Suprapubic skin (tissue), 4 donors: ENCODE results near the gene CAPRIN1.

ENCODE experiments used
- POLR2A ChIP-seq, 2 donors: fragments of 450-650 bp; IDR thresholded peaks; one replicate each; pipeline ENCODE4 v1.6.1; 2017; ENCODE audit warnings: antibody characterized with exemption in 2 of 2, mild to moderate bottlenecking in 2 of 2, moderate library complexity in 2 of 2
- POLR2AphosphoS5 ChIP-seq, 3 donors: sonication (generic); formaldehyde crosslinking; IDR thresholded peaks; one replicate each; pipeline ENCODE4 v1.6.1; 2017; ENCODE audit warnings: antibody characterized with exemption in 3 of 3
- TF ChIP-seq, protein P1 (sequence below), 2 donors: fragments of 200-600 bp in 1 of 2; fragments of 450-650 bp in 1 of 2; sonication (generic) in 1 of 2; IDR thresholded peaks; one replicate each; pipeline ENCODE4 v1.5.1; 2016 to 2019; ENCODE audit warnings: antibody characterized with exemption in 2 of 2, mild to moderate bottlenecking in 1 of 2, moderate library complexity in 1 of 2

- TF ChIP-seq, protein P1, sequence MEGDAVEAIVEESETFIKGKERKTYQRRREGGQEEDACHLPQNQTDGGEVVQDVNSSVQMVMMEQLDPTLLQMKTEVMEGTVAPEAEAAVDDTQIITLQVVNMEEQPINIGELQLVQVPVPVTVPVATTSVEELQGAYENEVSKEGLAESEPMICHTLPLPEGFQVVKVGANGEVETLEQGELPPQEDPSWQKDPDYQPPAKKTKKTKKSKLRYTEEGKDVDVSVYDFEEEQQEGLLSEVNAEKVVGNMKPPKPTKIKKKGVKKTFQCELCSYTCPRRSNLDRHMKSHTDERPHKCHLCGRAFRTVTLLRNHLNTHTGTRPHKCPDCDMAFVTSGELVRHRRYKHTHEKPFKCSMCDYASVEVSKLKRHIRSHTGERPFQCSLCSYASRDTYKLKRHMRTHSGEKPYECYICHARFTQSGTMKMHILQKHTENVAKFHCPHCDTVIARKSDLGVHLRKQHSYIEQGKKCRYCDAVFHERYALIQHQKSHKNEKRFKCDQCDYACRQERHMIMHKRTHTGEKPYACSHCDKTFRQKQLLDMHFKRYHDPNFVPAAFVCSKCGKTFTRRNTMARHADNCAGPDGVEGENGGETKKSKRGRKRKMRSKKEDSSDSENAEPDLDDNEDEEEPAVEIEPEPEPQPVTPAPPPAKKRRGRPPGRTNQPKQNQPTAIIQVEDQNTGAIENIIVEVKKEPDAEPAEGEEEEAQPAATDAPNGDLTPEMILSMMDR (IDR thresholded peaks at IDR 0.05) = no peak
- TF ChIP-seq POLR2A (IDR thresholded peaks at IDR 0.05) (no peak), POLR2AphosphoS5 (IDR thresholded peaks at IDR 0.05) (no peak)
Measured at GRCh38 chr11:34028425-34028824, 23.1 kb upstream of the CAPRIN1 start.
